ENCODE results near the gene C16orf86. TPM values are rescaled to one million over a fixed set of nuclear protein-coding genes. Genes with fewer than 3 reads are reported as not detected.
A peak's percentile ranks its signal among the peaks of the same experiment; 100 is the strongest.

The C16orf86 gene
- total and polyA plus RNA-seq, 7 donors, result 2.6 to 7.3 (median 5.6) TPM

- peak; percentile 86 to 96 (median 94) for ATAC-seq
- H3K9me3 ChIP-seq, result no peaks in the 10 kb centered on the region
- H3K36me3 ChIP-seq (ENCODE audit: insufficient read depth in 1 of 2, low read depth in 1 of 2), result no peaks in the 10 kb centered on the region
- H3K4me1 ChIP-seq, result peaks cover 44% of the 10 kb centered on the region
- TF ChIP-seq CTCF (IDR thresholded peaks at IDR 0.05), result no peak
- no peak overlapping the region for H3K4me3 ChIP-seq
- no peaks in the 10 kb centered on the region for H3K27me3 ChIP-seq (ENCODE audit: insufficient read depth in 3 of 3, low read length in 2 of 3)
- DNase-seq, result peak; percentile 33 to 66
- peak overlapping the region; percentile 81 for H3K27ac ChIP-seq
- intact Hi-C loops (cut with DNase I), result no loop called here
- WGBS, 3 donors, result 10 to 32% (median 18%) methylated on average over 2 of the region's 2 CpGs
Measured at GRCh38 chr16:67708368-67708771, 41.8 kb downstream of the C16orf86 start.

GRCh38 chr16:67709050-67709449 lies 42.4 kb downstream of the C16orf86 start:
- TF ChIP-seq CTCF (IDR thresholded peaks at IDR 0.05), result no peak
- ATAC-seq, result no peak
- no peaks in the 10 kb centered on the region for H3K27me3 ChIP-seq (ENCODE audit: insufficient read depth in 3 of 3, low read length in 2 of 3)
- peak overlapping the region; percentile 81 for H3K27ac ChIP-seq
- peaks cover 37% of the 10 kb centered on the region for H3K4me1 ChIP-seq
- intact Hi-C loops (cut with DNase I), result no loop called here
- WGBS, 3 donors, result 86 to 88% (median 88%) methylated on average over 1 of the region's 1 CpG
- no peak for DNase-seq
- no peak overlapping the region for H3K4me3 ChIP-seq
- no peaks in the 10 kb centered on the region for H3K9me3 ChIP-seq
- H3K36me3 ChIP-seq (ENCODE audit: insufficient read depth in 1 of 2, low read depth in 1 of 2), result no peaks in the 10 kb centered on the region

GRCh38 chr16:67710607-67711006 lies 44.0 kb downstream of the C16orf86 start:
- WGBS, 3 donors, result 70 to 84% (median 70%) methylated on average over 6 of the region's 6 CpGs
- TF ChIP-seq CTCF (IDR thresholded peaks at IDR 0.05), result no peak
- ATAC-seq (no peak), DNase-seq (no peak)
- Histone ChIP-seq H3K27me3 (ENCODE audit: insufficient read depth in 3 of 3, low read length in 2 of 3) (no peaks in the 10 kb centered on the region), H3K4me1 (peaks cover 22% of the 10 kb centered on the region), H3K4me3 (no peak overlapping the region), H3K9me3 (no peaks in the 10 kb centered on the region), H3K27ac (no peak overlapping the region), H3K36me3 (ENCODE audit: insufficient read depth in 1 of 2, low read depth in 1 of 2) (no peaks in the 10 kb centered on the region)
- intact Hi-C loops (cut with DNase I), result no loop called here

- no peak overlapping the region for H3K4me3 ChIP-seq
- peaks cover 15% of the 10 kb centered on the region for H3K4me1 ChIP-seq
- H3K9me3 ChIP-seq, result no peaks in the 10 kb centered on the region
- intact Hi-C loops (cut with DNase I), result no loop called here
- ATAC-seq, result no peak
- no peak overlapping the region for H3K27ac ChIP-seq
- 78 to 84% (median 84%) methylated on average over 5 of the region's 5 CpGs for WGBS, 3 donors
- no peaks in the 10 kb centered on the region for H3K27me3 ChIP-seq (ENCODE audit: insufficient read depth in 3 of 3, low read length in 2 of 3)
- no peaks in the 10 kb centered on the region for H3K36me3 ChIP-seq (ENCODE audit: insufficient read depth in 1 of 2, low read depth in 1 of 2)
- DNase-seq, result no peak
- TF ChIP-seq CTCF (IDR thresholded peaks at IDR 0.05), result no peak
Measured at GRCh38 chr16:67713647-67714273, 47.1 kb downstream of the C16orf86 start.

GRCh38 chr16:67714522-67714921 lies 47.9 kb downstream of the C16orf86 start:
- TF ChIP-seq CTCF (IDR thresholded peaks at IDR 0.05), result no peak
- DNase-seq, result no peak
- intact Hi-C loops (cut with DNase I), result no loop called here
- ATAC-seq, result no peak
- H3K4me3 ChIP-seq, result no peak overlapping the region
- H3K27me3 ChIP-seq (ENCODE audit: insufficient read depth in 3 of 3, low read length in 2 of 3), result no peaks in the 10 kb centered on the region
- 74 to 79% (median 74%) methylated on average over 1 of the region's 1 CpG for WGBS, 3 donors
- no peaks in the 10 kb centered on the region for H3K9me3 ChIP-seq
- H3K36me3 ChIP-seq (ENCODE audit: insufficient read depth in 1 of 2, low read depth in 1 of 2), result no peaks in the 10 kb centered on the region
- peaks cover 13% of the 10 kb centered on the region for H3K4me1 ChIP-seq
- no peak overlapping the region for H3K27ac ChIP-seq
